Measurements from ENCODE around the gene SLC22A9.

The SLC22A9 gene

GRCh38 chr11:63445118-63445517 is 75.5 kb downstream of the SLC22A9 start:
- no peak for DNase-seq (ENCODE audit: low read depth in 2 of 2)

- DNase-seq (ENCODE audit: low read depth in 2 of 2), result no peak
These were observed 76.1 kb downstream of the SLC22A9 start for GRCh38 chr11:63445720-63446119.

DNA sequence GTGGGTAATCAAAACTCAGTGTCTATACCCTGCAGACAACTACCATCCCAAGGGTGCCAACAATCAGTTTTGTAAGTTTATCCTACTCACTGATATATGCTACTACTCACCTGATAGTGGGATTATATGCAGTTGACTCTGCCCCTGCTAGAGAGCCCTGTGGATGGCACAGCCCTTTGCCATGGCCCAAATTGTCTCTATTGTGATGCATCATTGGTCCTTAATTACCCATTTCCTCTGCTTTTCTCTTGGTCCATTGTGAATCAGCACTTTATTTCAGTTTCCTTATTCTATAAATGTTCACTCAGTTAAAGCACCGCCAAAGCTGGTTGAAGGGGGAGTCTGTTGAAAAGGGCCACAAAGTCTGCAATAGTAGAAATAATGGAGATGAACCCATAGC is 79.1 kb downstream of the SLC22A9 start:
- no peak for DNase-seq (ENCODE audit: low read depth in 2 of 2)

- DNase-seq (ENCODE audit: low read depth in 2 of 2), result no peak
These were observed 90.0 kb downstream of the SLC22A9 start for GRCh38 chr11:63459586-63459985.

Measured in stimulated activated CD8-positive, alpha-beta memory T cell treated with anti-CD3 and anti-CD28 coated beads, Interleukin-15, amount 100 ng/mL, for 48 hours (primary cell).